Stomach (tissue), 4 donors: ENCODE results near the gene BECN2.

Source experiments
- EP300 ChIP-seq: sonication (generic); formaldehyde crosslinking; IDR thresholded peaks from one replicate; pipeline ENCODE4 v1.6.1; 2017; ENCODE audit warnings: antibody characterized with exemption
- POLR2A ChIP-seq, 4 donors: fragments of 450-650 bp; IDR thresholded peaks; one replicate each; pipeline ENCODE4 v1.6.1; 2016; ENCODE audit warnings: antibody characterized with exemption in 4 of 4, control low read depth in 2 of 4, mild to moderate bottlenecking in 1 of 4, moderate library complexity in 1 of 4
- POLR2AphosphoS5 ChIP-seq, 3 donors: sonication (generic); formaldehyde crosslinking; IDR thresholded peaks; one replicate each; pipeline ENCODE4 v1.6.1; 2016; ENCODE audit warnings: antibody characterized with exemption in 3 of 3
- TF ChIP-seq, protein P1 (sequence below), 7 experiments: fragments of 450-650 bp in 4 of 7; fragments of 200-600 bp in 3 of 7; sonication (generic) in 3 of 7; IDR thresholded peaks; one replicate each; pipeline ENCODE4 v1.5.1; 2016 to 2019; ENCODE audit warnings: antibody characterized with exemption in 7 of 7, control low read depth in 2 of 7, mild to moderate bottlenecking in 1 of 7

DNA sequence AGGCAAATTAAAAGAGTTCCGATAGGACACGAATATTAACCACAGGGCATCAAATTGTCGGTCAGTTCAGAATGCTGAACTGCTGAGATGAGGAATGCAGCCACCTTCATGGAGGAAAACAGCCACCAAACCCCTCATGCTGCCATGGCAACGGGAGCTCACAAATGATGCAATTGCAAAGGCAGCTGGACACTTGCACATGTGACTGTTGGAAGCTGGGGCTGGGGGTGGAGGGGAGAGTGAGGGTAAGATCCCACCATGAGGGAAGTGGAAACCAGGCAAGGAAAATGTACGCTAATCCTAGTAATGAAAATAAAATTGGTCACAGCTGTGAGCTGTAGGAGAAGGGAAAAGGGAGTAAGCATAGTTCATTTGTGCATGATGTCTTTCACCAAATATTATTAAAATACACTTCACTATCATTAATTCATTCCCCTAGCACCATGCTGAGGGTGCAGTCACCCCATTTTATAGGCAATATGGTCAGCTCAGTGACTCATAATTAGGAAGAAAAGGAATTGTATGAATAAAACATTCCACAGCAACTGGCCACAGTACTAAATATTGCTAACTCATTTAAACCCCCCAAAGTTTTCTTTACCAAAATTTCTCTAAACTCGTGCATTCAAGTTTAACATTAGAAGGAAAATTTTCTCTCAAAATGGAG is 15.3 kb downstream of the BECN2 start:
- TF ChIP-seq EP300 (no peak), POLR2AphosphoS5 (IDR thresholded peaks at IDR 0.05) (no peak), POLR2A (IDR thresholded peaks at IDR 0.05) (no peak)
- TF ChIP-seq, protein P1, sequence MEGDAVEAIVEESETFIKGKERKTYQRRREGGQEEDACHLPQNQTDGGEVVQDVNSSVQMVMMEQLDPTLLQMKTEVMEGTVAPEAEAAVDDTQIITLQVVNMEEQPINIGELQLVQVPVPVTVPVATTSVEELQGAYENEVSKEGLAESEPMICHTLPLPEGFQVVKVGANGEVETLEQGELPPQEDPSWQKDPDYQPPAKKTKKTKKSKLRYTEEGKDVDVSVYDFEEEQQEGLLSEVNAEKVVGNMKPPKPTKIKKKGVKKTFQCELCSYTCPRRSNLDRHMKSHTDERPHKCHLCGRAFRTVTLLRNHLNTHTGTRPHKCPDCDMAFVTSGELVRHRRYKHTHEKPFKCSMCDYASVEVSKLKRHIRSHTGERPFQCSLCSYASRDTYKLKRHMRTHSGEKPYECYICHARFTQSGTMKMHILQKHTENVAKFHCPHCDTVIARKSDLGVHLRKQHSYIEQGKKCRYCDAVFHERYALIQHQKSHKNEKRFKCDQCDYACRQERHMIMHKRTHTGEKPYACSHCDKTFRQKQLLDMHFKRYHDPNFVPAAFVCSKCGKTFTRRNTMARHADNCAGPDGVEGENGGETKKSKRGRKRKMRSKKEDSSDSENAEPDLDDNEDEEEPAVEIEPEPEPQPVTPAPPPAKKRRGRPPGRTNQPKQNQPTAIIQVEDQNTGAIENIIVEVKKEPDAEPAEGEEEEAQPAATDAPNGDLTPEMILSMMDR (IDR thresholded peaks at IDR 0.05): no peak
